GM21526 (cell line): ENCODE results near the gene RNU1-4.
"Not testable (repeated sequence)": the region's sequence is repeated elsewhere in the genome, so short reads cannot be mapped to it uniquely, and the experiment has no call there.

Experiments used
- ATAC-seq: cut with Tn5 transposase; IDR thresholded peaks from one replicate; pipeline ENCODE4 v1.9.1; 2021; ENCODE audit warnings: moderate library complexity; ENCODE audit not compliant: unreplicated experiment, low FRiP score

The RNU1-4 gene

GRCh38 chr1:16764820-16765655 lies 24.7 kb downstream of the RNU1-4 start:
- ATAC-seq: not testable (repeated sequence)

- not testable (repeated sequence) for ATAC-seq
These were observed 25.7 kb downstream of the RNU1-4 start for GRCh38 chr1:16765731-16766605.

DNA sequence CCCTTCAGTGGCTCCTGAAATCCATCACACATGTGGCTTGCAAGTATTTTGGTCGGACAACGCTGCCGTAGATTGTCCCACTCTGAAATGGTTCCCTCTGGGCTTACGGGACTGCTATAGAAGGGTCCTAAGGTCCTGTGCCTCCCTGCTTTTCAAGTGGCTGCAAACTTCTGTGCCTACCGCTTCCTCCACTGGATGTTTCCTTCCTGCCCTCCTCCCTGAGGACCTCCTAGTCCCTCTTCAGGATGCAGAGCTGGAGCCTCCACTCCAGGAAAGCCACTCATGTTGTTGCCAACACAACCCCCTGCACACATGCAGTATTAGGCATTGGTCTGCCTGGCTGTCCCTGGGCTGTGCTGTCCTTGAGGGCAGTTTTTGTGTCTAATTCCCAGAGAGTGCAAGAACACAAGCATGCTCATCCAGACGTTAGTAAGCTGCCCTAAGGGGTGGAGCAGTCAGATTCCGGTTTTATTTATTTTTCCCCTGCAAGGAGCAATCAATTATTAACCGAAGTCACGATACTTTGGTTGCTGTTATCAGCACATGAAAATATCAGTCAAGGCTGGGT lies 26.5 kb downstream of the RNU1-4 start:
- ATAC-seq: not testable (repeated sequence)

DNA sequence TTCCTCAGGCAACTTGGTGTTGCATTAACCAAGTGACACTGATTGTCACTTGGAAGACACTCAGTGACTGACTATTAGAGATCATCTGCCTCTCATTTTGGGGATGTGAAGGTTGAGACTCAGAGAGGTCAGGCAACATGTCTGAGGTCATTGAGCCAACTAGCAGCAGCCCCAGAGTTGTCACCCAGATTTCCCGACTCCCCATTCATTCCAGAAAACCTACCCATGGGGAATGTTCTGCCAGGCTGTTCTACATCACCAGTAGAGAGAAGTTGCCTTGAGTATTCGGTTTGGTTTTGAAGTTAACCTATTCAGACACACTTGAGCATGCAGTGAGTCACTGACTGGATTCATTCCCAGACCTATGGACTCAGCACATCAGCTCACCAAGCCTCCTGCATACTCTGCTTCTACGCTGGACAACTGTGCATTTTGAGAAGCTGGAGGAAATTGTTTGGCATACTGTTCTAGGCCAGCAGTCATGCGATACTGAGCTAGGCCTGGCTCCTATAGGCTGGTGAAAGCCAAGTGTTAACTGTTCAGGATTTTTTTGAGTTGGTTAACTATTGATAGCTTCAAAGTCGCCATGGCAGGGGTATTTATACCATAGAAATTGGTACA lies 29.9 kb downstream of the RNU1-4 start:
- ATAC-seq: not testable (repeated sequence)

DNA sequence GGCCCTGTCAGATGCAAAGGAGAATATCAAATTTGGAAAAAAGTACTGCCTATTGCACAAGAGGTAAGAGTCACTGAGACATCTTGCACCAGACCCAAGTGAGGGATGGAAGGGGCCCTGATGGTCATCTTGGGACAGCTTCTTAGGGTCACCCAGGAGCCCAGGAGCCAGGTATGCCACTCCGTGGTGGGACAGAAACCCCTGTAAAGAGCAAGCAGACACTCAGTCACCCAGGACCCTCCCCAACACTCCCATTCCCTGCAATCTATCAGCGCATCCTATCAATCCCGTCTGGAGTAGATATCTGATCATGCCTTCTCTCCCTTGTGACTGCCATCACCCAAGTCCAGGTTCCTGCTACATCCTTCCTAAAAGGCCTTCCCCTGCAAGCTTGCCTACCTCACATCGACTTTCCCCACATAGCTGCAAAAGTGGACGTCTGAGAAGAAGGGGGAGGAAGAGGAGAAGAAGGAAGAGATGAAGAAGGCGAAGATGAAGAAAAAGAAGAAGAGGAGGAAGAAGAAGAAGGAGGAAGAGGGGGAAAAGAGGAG lies 30.7 kb downstream of the RNU1-4 start:
- ATAC-seq: not testable (repeated sequence)

- not testable (repeated sequence) for ATAC-seq
These were observed 32.2 kb downstream of the RNU1-4 start for GRCh38 chr1:16772275-16773204.

GRCh38 chr1:16773205-16773596 lies 32.9 kb downstream of the RNU1-4 start:
- not testable (repeated sequence) for ATAC-seq

DNA sequence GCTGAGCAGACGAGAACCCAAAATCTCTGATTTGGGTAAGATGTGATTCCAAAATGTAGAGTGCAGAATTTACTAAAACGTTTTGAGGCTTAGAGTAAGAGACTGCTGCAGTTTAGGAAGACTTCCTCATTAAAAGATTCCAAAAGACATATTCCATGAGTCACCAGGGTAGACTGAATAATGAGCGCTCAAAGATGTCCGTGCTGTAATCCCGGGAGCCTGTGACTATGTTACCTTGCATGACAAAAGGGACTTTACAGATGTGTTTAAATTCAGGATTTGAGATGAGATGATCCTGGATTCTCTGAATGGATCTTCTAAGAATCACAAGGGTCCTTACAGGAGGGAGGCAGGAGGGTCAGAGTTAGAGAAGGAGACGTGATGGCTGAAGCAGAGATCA lies 33.4 kb downstream of the RNU1-4 start:
- not testable (repeated sequence) for ATAC-seq

- not testable (repeated sequence) for ATAC-seq
These were observed 34.5 kb downstream of the RNU1-4 start for GRCh38 chr1:16774773-16775172.

GRCh38 chr1:16775290-16775689 lies 35.0 kb downstream of the RNU1-4 start:
- not testable (repeated sequence) for ATAC-seq

DNA sequence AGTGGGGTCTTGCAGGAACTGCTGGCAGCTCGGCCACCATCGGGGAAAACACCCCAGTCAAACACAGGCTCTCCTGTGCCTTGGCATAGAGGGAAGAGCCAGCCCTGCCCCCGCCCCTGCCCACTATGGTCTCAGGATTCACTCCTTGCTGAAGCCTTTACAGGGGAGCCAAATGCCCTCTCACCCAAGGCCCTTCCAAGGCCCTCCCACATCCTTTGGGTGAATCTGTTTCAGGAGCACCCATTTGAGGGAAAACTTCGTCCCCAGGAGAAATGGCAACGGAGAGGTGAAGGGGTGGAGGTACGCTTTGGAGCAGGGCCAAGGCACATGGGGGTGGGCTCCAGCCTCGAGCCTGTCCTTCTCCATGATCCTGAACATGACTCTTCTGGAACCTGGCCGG lies 35.9 kb downstream of the RNU1-4 start:
- ATAC-seq: not testable (repeated sequence)

DNA sequence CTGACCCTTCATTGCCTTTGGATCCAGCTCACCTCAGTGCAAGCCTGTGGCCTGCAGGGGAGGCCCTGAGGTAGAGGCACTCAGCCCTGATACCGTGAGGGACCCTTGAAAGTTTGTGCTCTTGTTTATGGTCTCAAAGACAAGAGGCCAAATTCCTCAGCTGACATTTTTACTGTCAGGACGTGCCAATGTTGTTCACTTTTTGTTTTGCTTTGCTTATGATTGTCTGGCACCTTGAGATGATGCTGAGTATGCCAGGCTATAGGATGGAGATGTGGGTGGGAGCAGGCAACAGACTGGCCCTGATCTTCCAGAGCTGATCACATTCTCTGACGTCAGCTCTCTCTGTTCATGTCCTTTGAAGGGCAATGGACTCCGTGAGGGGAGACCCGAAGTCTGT lies 36.5 kb downstream of the RNU1-4 start:
- not testable (repeated sequence) for ATAC-seq

GRCh38 chr1:16777821-16778220 lies 37.5 kb downstream of the RNU1-4 start:
- not testable (repeated sequence) for ATAC-seq

- ATAC-seq: not testable (repeated sequence)
These were observed 39.2 kb downstream of the RNU1-4 start for GRCh38 chr1:16779525-16779924.

DNA sequence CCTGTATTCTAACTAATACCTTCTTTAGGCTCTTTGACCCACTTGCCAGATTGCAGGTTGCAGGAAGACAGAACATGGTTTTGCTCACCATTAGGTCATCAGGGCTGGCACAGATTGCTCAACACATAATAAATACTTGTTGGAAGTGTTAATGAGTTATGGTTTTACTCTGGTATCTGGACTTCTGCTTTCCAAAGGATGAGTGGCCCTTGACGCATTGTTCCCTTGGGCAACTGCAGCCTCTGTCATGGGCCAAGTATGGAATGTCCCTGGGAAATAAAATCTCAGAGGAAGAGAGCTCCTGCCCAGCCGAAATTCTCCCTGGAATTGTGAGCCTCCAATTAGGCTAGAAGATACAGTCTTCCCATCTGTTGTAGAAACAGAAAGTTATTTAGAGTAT lies 40.7 kb downstream of the RNU1-4 start:
- ATAC-seq: not testable (repeated sequence)

DNA sequence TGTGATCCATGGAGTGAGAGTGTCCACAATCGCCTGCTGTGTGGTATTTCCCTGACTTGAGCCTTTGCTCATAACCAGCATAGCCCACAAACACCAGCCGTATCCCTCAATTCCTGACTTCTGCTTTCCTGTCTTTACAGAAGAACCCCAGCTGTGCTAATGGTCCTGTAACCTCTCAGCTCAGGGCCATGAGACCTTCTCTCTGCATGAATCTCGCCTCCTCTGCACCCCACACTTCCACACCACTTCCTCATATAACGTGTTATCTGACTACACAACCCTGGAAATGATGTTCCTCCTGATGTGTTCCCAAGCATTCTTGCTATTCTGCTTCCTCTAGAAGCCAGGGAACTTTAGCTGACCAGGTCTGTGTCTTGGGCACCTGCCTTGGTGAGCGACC lies 41.3 kb downstream of the RNU1-4 start:
- not testable (repeated sequence) for ATAC-seq

DNA sequence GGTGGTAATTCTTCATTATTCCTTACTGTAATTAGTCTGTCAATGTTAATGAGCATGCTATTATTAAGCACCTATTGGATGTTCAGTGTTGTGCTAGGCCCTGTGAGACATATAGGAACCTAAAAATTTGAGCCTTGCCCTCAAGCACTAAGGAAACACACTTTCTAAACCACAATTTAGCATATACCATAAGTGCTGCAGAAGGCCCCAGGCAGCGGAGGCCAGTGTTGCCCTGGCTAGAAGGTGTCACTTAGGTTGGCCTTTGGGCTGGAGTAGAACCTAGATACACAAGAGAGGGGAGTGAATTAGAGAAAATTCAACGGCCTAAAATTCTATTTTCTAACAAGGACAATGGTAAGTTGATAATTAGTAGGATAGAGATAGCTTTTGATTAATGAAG lies 44.6 kb downstream of the RNU1-4 start:
- ATAC-seq: not testable (repeated sequence)

GRCh38 chr1:16786362-16786761 lies 46.0 kb downstream of the RNU1-4 start:
- not testable (repeated sequence) for ATAC-seq

DNA sequence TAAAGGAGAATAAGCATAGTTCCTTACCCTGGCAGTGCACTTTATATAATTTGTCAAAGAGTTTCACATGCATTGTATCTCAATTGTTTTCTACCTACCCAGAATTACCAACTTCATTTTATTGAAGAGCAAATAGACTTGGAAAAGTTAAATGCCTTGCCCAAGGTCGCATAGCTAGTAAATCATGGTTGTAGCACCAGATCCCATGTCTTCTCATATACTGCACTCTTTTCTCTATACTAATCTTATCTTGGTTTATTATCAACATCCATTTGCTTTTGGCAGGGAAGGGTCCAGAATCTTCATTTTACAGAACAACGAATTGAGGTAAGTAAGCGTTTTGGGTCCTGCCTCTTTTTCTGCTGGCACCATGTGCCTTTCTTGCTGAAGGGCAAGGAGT lies 46.9 kb downstream of the RNU1-4 start:
- not testable (repeated sequence) for ATAC-seq
